Neural progenitor cell (in vitro differentiated cells): ENCODE results near the gene EME2. TPM values are rescaled to one million over a fixed set of nuclear protein-coding genes. Genes with fewer than 3 reads are reported as not detected.
A peak's percentile ranks its signal among the peaks of the same experiment; 100 is the strongest.

Experiments
- DNase-seq: peaks from one replicate; pipeline ENCODE4 v3.0.0-alpha.2; 2016; ENCODE audit warnings: low spot score
- H2AFZ ChIP-seq: fragments of 200-600 bp; sonication (generic); replicated peaks from 2 replicates; pipeline ENCODE4 v1.6.1; 2016; ENCODE audit warnings: antibody characterized with exemption
- H3F3A ChIP-seq: fragments of 200-600 bp; sonication (generic); 2 replicates; pipeline ENCODE4 v1.6.1; 2016; ENCODE audit warnings: antibody characterized with exemption, low read depth
- H3K27ac ChIP-seq: fragments of 200-600 bp; sonication (generic); 2 replicates; pipeline ENCODE4 v1.5.1; 2016; ENCODE audit warnings: mild to moderate bottlenecking
- H3K27me3 ChIP-seq: fragments of 200-600 bp; sonication (generic); 2 replicates; pipeline ENCODE4 v1.6.1; 2016; ENCODE audit warnings: mild to moderate bottlenecking, moderate library complexity
- H3K36me3 ChIP-seq: fragments of 200-600 bp; sonication (generic); 2 replicates; pipeline ENCODE4 v1.5.1; 2016
- H3K4me1 ChIP-seq: fragments of 200-600 bp; sonication (generic); 2 replicates; pipeline ENCODE4 v1.6.1; 2016; ENCODE audit warnings: mixed run types
- H3K4me2 ChIP-seq: fragments of 200-600 bp; sonication (generic); 2 replicates; pipeline ENCODE4 v1.6.1; 2016
- H3K4me3 ChIP-seq: fragments of 200-600 bp; sonication (generic); 2 replicates; pipeline ENCODE4 v1.5.1; 2016
- H3K79me2 ChIP-seq: fragments of 200-600 bp; sonication (generic); 2 replicates; pipeline ENCODE4 v1.6.1; 2016; ENCODE audit warnings: low read depth
- H3K9ac ChIP-seq: fragments of 200-600 bp; sonication (generic); 2 replicates; pipeline ENCODE4 v1.6.1; 2016
- H3K9me3 ChIP-seq: fragments of 200-600 bp; sonication (generic); 2 replicates; pipeline ENCODE4 v1.5.1; 2016; ENCODE audit warnings: low read depth
- H4K20me1 ChIP-seq: fragments of 200-600 bp; sonication (generic); 2 replicates; pipeline ENCODE4 v1.6.1; 2016; ENCODE audit warnings: low read depth
- H3K27ac Mint-ChIP-seq: 3 replicates; pipeline ENCODE4 v1.8.0; 2021; ENCODE audit warnings: mixed read lengths
- H3K27me3 Mint-ChIP-seq: 2 replicates; pipeline ENCODE4 v1.8.0; 2022; ENCODE audit warnings: low read depth, mild to moderate bottlenecking, inconsistent platforms, moderate library complexity, mixed read lengths; ENCODE audit not compliant: insufficient read depth
- H3K36me3 Mint-ChIP-seq: 3 replicates; pipeline ENCODE4 v1.8.0; 2021; ENCODE audit warnings: mixed read lengths
- H3K4me1 Mint-ChIP-seq: 3 replicates; pipeline ENCODE4 v1.8.0; 2021; ENCODE audit warnings: mixed read lengths
- H3K4me3 Mint-ChIP-seq: 3 replicates; pipeline ENCODE4 v1.8.0; 2021; ENCODE audit warnings: mild to moderate bottlenecking, moderate library complexity, mixed read lengths
- H3K9me3 Mint-ChIP-seq: 3 replicates; pipeline ENCODE4 v1.8.0; 2020; ENCODE audit warnings: mixed read lengths
- CTCF ChIP-seq: fragments of 200-600 bp; sonication (generic); IDR thresholded peaks from 2 replicates; pipeline ENCODE4 v1.5.1; 2017; ENCODE audit warnings: antibody characterized with exemption, mild to moderate bottlenecking
- EZH2 ChIP-seq: fragments of 200-600 bp; sonication (generic); IDR thresholded peaks from 2 replicates; pipeline ENCODE4 v1.6.1; 2017; ENCODE audit warnings: antibody characterized with exemption, mild to moderate bottlenecking, moderate library complexity
- EZH2phosphoT487 ChIP-seq: fragments of 200-600 bp; sonication (generic); IDR thresholded peaks from 2 replicates; pipeline ENCODE4 v1.6.1; 2017; ENCODE audit warnings: antibody characterized with exemption
- total RNA-seq: library from RNA; depleted of rRNA; stranded (reverse); fragments of >200 nt; gene quantifications from 2 replicates; pipeline ENCODE4 v1.2.3, GENCODE V29; 2015; ENCODE audit warnings: low replicate concordance

EME2 gene
- total RNA-seq, 1 donor from 2014 or later: 2.3 TPM

- Histone ChIP-seq H3K36me3 (no peaks in the 10 kb centered on the region), H3K4me1 (peaks cover 5% of the 10 kb centered on the region), H3K27me3 (no peaks in the 10 kb centered on the region), H3K27ac (no peak overlapping the region), H3K9ac (peak overlapping the region; percentile 47), H3K9me3 (no peaks in the 10 kb centered on the region), H3K79me2 (peaks cover 25% of the 10 kb centered on the region), H4K20me1 (peaks cover 41% of the 10 kb centered on the region), H3K4me3 (peak overlapping the region; percentile 83), H2AFZ (peak overlapping the region; percentile 80), H3F3A (peaks cover 7% of the 10 kb centered on the region), H3K4me2 (peak overlapping the region; percentile 95)
- TF ChIP-seq EZH2 (no peak), CTCF (no peak), EZH2phosphoT487 (no peak)
- no peaks in the 10 kb centered on the region for H3K9me3 Mint-ChIP-seq
- peaks cover 10% of the 10 kb centered on the region for H3K4me1 Mint-ChIP-seq
- H3K27me3 Mint-ChIP-seq: peaks cover 3% of the 10 kb centered on the region
- no peak for DNase-seq
- H3K4me3 Mint-ChIP-seq: peak overlapping the region; percentile 97
- H3K27ac Mint-ChIP-seq: no peak overlapping the region
- H3K36me3 Mint-ChIP-seq: peaks cover 3% of the 10 kb centered on the region
Observed at GRCh38 chr16:1773703-1774447, 1.3 kb downstream of the EME2 start.

GRCh38 chr16:1774448-1774780 is 1.8 kb downstream of the EME2 start:
- no peak for DNase-seq
- Mint-ChIP-seq H3K4me3 (peak overlapping the region; percentile 97), H3K4me1 (peaks cover 10% of the 10 kb centered on the region), H3K27ac (no peak overlapping the region), H3K36me3 (peaks cover 3% of the 10 kb centered on the region), H3K9me3 (no peaks in the 10 kb centered on the region), H3K27me3 (peaks cover 3% of the 10 kb centered on the region)
- H3K9ac ChIP-seq: no peak overlapping the region
- H4K20me1 ChIP-seq: peaks cover 42% of the 10 kb centered on the region
- H3K9me3 ChIP-seq: no peaks in the 10 kb centered on the region
- peaks cover 7% of the 10 kb centered on the region for H3F3A ChIP-seq
- peak overlapping the region; percentile 95 for H3K4me2 ChIP-seq
- H3K79me2 ChIP-seq: peaks cover 25% of the 10 kb centered on the region
- TF ChIP-seq EZH2 (no peak), CTCF (no peak), EZH2phosphoT487 (no peak)
- H3K27ac ChIP-seq: no peak overlapping the region
- no peaks in the 10 kb centered on the region for H3K36me3 ChIP-seq
- H2AFZ ChIP-seq: no peak overlapping the region
- H3K4me1 ChIP-seq: peaks cover 5% of the 10 kb centered on the region
- H3K27me3 ChIP-seq: no peaks in the 10 kb centered on the region
- peak overlapping the region; percentile 83 for H3K4me3 ChIP-seq

GRCh38 chr16:1775006-1775845 is 2.6 kb downstream of the EME2 start:
- Mint-ChIP-seq H3K27ac (no peak overlapping the region), H3K27me3 (peaks cover 5% of the 10 kb centered on the region), H3K36me3 (peaks cover 3% of the 10 kb centered on the region), H3K4me1 (peaks cover 10% of the 10 kb centered on the region), H3K9me3 (no peaks in the 10 kb centered on the region), H3K4me3 (peak overlapping the region; percentile 58)
- peaks cover 3% of the 10 kb centered on the region for H3F3A ChIP-seq
- no peak overlapping the region for H3K4me2 ChIP-seq
- no peak for DNase-seq
- H3K79me2 ChIP-seq: peaks cover 25% of the 10 kb centered on the region
- TF ChIP-seq EZH2phosphoT487: no peak
- no peak for TF ChIP-seq EZH2
- no peak for TF ChIP-seq CTCF
- no peak overlapping the region for H2AFZ ChIP-seq
- H3K9ac ChIP-seq: no peak overlapping the region
- peaks cover 5% of the 10 kb centered on the region for H3K4me1 ChIP-seq
- H3K9me3 ChIP-seq: no peaks in the 10 kb centered on the region
- peaks cover 38% of the 10 kb centered on the region for H4K20me1 ChIP-seq
- no peaks in the 10 kb centered on the region for H3K27me3 ChIP-seq
- no peak overlapping the region for H3K4me3 ChIP-seq
- no peak overlapping the region for H3K27ac ChIP-seq
- H3K36me3 ChIP-seq: no peaks in the 10 kb centered on the region
